DOHH2 (cell line): ENCODE data around the gene OBP2A.

ENCODE experiments used
- EZH2phosphoT487 ChIP-seq: fragments of 200-600 bp; sonication (generic); IDR thresholded peaks from 2 replicates; pipeline ENCODE4 v1.6.1; 2017; ENCODE audit warnings: borderline replicate concordance, mild to moderate bottlenecking, antibody characterized with exemption, low read length, moderate library complexity, mixed read lengths
- TF ChIP-seq, protein P1 (sequence below): fragments of 200-600 bp; sonication (generic); IDR thresholded peaks from one replicate; pipeline ENCODE4 v1.5.1; 2014; ENCODE audit warnings: antibody characterized with exemption, mild to moderate bottlenecking, low read depth, low read length; ENCODE audit not compliant: poor library complexity, severe bottlenecking

DNA sequence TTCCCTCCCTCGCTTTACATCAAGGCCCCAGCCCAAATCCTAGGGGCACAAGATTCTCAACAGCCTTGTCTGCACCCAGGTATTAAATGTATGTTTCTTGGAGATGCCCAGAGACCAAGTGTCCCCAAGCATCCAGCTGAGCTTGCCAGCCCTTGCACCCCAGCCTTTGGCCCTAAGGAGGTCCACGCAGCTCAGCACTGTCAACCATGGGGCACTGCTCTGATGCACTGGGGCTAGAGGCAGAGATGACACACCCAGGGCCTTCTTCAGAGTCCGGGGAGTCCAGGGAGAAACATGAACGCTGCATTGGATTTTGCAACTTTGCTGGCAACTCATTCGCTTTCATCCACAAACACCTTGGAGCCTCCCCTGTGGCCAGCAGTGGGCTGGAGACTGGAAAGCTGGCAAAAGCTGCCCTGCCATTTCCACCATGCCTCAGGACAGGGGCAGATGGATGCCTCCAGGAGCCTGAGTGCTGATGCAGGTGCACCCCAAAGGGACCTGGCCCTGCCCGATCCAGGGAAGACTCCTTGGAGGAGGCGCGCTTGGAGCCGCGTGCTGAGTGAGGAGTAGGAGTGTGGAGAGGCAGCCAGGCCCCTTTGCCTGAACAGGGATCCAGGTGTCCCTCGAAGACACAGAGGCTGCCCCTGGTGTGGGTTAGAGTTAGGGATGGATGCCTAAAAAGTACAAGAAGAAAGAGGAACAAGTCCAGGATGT is 34.9 kb downstream of the OBP2A start:
- TF ChIP-seq, protein P1, sequence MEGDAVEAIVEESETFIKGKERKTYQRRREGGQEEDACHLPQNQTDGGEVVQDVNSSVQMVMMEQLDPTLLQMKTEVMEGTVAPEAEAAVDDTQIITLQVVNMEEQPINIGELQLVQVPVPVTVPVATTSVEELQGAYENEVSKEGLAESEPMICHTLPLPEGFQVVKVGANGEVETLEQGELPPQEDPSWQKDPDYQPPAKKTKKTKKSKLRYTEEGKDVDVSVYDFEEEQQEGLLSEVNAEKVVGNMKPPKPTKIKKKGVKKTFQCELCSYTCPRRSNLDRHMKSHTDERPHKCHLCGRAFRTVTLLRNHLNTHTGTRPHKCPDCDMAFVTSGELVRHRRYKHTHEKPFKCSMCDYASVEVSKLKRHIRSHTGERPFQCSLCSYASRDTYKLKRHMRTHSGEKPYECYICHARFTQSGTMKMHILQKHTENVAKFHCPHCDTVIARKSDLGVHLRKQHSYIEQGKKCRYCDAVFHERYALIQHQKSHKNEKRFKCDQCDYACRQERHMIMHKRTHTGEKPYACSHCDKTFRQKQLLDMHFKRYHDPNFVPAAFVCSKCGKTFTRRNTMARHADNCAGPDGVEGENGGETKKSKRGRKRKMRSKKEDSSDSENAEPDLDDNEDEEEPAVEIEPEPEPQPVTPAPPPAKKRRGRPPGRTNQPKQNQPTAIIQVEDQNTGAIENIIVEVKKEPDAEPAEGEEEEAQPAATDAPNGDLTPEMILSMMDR, result no peak
- no peak for TF ChIP-seq EZH2phosphoT487
